AG09319 (cell line): ENCODE results near the gene SLC44A1.

Experiments
- DNase-seq: peaks from one replicate; pipeline ENCODE4 v3.0.0-alpha.2; 2010; ENCODE audit warnings: low read depth; ENCODE audit errors: extremely low read depth
- CTCF ChIP-seq: IDR thresholded peaks from 2 replicates; pipeline ENCODE4 v1.5.1; 2011; ENCODE audit warnings: low read depth, mild to moderate bottlenecking, inconsistent platforms, low read length, moderate library complexity

Gene SLC44A1

GRCh38 chr9:105206821-105207699 lies 37.4 kb upstream of the SLC44A1 start:
- DNase-seq, result no peak
- no peak for TF ChIP-seq CTCF

GRCh38 chr9:105216440-105217178 lies 27.8 kb upstream of the SLC44A1 start:
- DNase-seq, result no peak
- no peak for TF ChIP-seq CTCF

GRCh38 chr9:105218673-105219072 lies 25.8 kb upstream of the SLC44A1 start:
- TF ChIP-seq CTCF, result no peak
- no peak for DNase-seq

GRCh38 chr9:105219291-105219805 lies 25.1 kb upstream of the SLC44A1 start:
- DNase-seq, result no peak
- no peak for TF ChIP-seq CTCF

- no peak for DNase-seq
- TF ChIP-seq CTCF, result no peak
Observed at GRCh38 chr9:105220451-105220850, 24.0 kb upstream of the SLC44A1 start.

GRCh38 chr9:105223544-105224140 lies 20.8 kb upstream of the SLC44A1 start:
- no peak for TF ChIP-seq CTCF
- DNase-seq, result no peak
